Astrocyte of the spinal cord (primary cell): ENCODE data around the gene RNASE9.
"Not testable (repeated sequence)": the region's sequence is repeated elsewhere in the genome, so short reads cannot be mapped to it uniquely, and the experiment has no call there.

Experiments
- DNase-seq: peaks from one replicate; pipeline ENCODE4 v3.0.0; 2011; ENCODE audit warnings: low read depth, low spot score
- H3K4me3 ChIP-seq: 2 replicates; pipeline ENCODE4 v1.5.1; 2011; ENCODE audit warnings: low read depth, mild to moderate bottlenecking, low read length, moderate library complexity
- CTCF ChIP-seq: IDR thresholded peaks from 2 replicates; pipeline ENCODE4 v1.5.1; 2012; ENCODE audit warnings: low read depth, mild to moderate bottlenecking, low read length, inconsistent platforms
- in situ Hi-C: cut with HindIII; loops from 2 replicates; pipeline ENCODE4 v1.10.0; 2017; ENCODE audit warnings: low sequenced_read_pairs

The RNASE9 gene

DNA sequence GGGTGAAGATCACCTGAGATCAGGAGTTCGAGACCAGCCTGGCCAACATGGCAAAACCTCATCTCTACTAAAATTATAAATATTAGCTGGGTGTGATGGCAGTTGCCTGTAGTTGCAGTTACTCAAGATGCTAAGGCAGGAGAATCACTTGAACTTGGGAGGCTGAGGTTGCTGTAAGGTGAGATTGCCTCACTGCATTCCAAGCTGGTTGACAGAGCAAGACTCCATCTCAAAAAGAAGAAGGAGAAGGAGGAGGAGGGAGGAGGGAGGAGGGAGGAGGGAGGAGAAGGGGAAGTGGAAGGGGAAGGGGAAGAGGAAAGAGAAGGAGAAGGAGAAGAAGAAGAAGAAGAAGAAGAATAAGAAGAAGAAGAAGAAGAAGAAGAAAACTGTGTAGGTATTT, 38.5 kb downstream of the RNASE9 start:
- TF ChIP-seq CTCF, result no peak
- no peak overlapping the region for H3K4me3 ChIP-seq
- no peak for DNase-seq
- in situ Hi-C loops, result no loop called here

GRCh38 chr14:20516921-20517320, 43.9 kb downstream of the RNASE9 start:
- no peak overlapping the region for H3K4me3 ChIP-seq
- TF ChIP-seq CTCF, result no peak
- in situ Hi-C loops, result no loop called here
- DNase-seq, result peak; percentile 36

DNA sequence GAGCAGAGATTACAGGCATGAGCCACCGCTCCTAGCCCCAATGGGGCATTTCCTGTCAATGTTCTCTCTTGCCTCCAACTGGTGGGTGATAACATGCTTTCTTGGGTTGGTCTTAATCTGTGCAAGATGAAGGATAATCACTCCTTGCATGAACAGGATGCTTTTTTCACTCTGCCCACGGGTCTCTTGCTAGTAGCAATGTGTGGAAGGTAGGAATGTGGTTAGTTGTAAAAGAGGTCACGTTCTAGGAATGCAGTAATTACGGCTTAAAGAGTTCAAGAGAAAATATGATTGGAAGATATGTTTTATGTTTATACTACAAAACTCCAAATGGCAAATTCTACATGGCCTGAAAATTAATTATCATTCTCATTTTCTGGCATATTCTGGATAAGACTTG, 45.0 kb downstream of the RNASE9 start:
- TF ChIP-seq CTCF, result no peak
- in situ Hi-C loops, result no loop called here
- no peak for DNase-seq
- no peak overlapping the region for H3K4me3 ChIP-seq

- no peak overlapping the region for H3K4me3 ChIP-seq
- no peak for DNase-seq
- no peak for TF ChIP-seq CTCF
- in situ Hi-C loops, result no loop called here
Measured at GRCh38 chr14:20512177-20512905, 48.5 kb downstream of the RNASE9 start.

DNA sequence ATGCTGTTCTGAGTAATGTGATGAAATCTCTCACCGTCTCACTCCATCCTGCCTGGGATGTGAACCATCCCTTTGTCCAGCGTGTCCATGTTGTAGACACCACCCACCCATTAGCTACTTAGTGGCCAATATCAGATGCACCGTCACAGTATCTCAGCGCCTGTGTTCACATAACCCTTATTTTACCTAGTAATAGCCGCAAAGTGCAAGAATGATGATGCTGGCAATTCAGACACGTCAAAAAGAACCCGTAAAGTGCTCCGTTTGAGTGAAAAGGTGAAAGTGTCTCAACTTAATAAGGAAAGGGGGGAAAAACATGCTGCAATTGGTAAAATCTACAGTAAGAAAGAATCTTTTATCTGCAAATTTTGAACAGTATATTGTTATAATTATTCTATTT, 52.5 kb downstream of the RNASE9 start:
- no peak for TF ChIP-seq CTCF
- no peak overlapping the region for H3K4me3 ChIP-seq
- in situ Hi-C loops, result no loop called here
- DNase-seq, result no peak

GRCh38 chr14:20507537-20507936, 53.3 kb downstream of the RNASE9 start:
- H3K4me3 ChIP-seq, DNase-seq, in situ Hi-C loops: not testable (repeated sequence)

GRCh38 chr14:20506752-20507151, 54.1 kb downstream of the RNASE9 start:
- DNase-seq, in situ Hi-C loops, H3K4me3 ChIP-seq: not testable (repeated sequence)

- in situ Hi-C loops, DNase-seq: not testable (repeated sequence)
Measured at GRCh38 chr14:20506276-20506675, 54.6 kb downstream of the RNASE9 start.

More at GRCh38 chr14:20506276-20506675, 54.6 kb downstream of the RNASE9 start:
- H3K4me3 ChIP-seq, result not testable (repeated sequence)
